HG02763 (cell line): ENCODE data around the gene ODF2L.

Source experiments
- ATAC-seq: cut with Tn5 transposase; IDR thresholded peaks from one replicate; pipeline ENCODE4 v1.9.1; 2021; ENCODE audit warnings: mild to moderate bottlenecking, moderate library complexity; ENCODE audit not compliant: unreplicated experiment

ODF2L gene

DNA sequence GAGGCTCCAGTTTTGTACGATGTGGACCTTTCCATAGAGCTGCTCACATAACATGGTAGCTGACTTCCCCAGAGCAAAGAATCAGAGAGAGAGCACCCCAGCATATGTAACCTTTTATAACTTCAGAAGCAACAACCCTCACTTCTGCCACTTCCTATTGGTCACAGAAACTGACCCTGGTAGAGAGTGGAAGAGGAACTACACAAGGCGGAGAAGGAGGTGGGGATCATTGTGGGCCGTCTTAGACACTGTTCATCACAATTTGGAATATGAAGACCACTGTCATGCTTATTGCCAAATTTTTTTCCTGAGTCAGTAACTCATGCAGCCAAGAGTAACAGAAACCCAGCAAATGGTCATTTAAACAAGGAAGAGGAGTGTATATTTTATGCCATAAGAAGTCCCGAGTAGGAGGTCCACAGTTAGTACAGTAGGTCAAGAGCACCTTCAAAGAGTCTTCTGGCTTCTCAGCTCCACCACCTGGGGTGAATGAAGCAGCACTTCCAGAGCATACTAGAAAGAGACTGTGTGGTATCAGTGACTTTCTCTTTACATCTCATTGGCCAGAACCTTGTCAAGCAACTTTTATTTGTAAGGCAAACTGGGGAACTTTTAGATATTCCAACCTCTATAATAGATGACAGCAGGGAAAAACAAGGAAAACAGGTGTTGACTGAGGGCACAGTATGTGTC lies 71.8 kb downstream of the ODF2L start:
- no peak for ATAC-seq

DNA sequence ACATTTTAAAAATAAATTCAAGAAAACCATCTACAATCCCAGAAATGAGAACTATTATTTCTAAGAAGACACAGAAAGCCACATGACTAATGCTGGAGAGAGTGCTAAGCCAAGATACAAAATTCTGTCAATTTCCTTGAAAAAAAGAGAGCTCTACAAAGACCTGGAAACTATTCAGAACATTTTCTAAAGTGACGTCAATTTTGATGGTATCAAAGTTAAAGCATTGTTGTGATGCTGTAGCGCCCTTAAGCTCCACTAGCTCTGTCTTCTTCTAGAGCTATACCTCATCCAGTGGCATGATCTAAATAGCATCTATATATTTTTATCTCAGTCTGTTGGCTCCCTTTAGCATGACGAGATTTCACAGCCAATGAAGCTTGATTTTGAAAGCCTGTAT lies 73.9 kb downstream of the ODF2L start:
- no peak for ATAC-seq

DNA sequence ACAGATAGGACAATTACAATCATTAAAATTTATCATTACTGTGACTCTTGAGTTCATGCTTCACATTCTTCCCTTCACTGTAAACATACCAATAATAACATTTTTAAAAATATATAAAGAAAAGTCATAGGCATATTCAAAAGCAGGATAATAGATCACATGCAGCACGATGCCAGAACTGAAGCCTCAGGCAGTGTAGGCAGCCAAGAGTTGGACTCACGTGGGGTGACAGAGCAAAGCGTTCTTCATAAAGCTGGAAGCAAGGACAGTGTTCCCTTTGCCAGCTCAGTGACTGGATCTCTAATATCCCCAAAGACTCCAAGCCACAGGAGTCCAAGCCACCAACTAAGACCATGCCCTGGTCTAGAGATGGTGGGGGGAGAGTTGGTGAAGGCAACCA lies 77.7 kb downstream of the ODF2L start:
- no peak for ATAC-seq

DNA sequence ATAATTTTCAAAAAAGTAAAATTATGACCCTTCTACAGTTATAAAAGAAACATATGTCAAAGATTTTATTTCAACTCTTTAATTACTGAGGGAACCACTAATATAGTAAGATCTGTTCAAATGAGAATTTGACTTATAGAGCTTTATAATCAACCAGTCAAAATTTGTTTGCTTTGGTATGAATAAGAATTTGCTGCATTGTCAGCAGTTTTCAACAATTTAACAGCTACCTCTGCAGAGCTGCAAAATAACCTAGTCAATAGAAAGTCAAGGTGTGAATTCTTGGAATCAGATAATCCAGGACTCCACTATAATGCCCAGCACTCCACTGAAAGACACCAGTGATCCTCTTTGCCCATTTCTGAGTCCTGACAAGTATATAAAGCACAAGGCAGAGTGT lies 78.2 kb downstream of the ODF2L start:
- no peak for ATAC-seq

DNA sequence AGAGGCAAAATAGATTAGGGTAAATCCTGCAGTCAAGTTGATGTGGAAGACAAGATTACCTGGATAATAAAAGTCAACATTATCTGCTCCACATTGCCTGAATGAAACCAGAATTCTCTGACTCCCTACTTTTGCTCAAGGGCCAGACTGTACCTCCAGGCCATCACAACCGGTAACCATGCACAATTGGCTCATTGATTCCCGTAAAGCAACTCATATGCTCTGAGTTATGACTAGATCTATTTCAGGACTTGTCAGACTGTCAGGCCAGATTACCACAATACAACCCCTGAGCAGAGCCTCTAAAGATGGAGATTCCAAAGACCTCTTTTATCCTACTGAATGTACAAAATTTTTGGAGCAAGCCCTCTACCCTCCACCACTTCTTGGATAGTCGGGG lies 90.4 kb downstream of the ODF2L start:
- no peak for ATAC-seq

DNA sequence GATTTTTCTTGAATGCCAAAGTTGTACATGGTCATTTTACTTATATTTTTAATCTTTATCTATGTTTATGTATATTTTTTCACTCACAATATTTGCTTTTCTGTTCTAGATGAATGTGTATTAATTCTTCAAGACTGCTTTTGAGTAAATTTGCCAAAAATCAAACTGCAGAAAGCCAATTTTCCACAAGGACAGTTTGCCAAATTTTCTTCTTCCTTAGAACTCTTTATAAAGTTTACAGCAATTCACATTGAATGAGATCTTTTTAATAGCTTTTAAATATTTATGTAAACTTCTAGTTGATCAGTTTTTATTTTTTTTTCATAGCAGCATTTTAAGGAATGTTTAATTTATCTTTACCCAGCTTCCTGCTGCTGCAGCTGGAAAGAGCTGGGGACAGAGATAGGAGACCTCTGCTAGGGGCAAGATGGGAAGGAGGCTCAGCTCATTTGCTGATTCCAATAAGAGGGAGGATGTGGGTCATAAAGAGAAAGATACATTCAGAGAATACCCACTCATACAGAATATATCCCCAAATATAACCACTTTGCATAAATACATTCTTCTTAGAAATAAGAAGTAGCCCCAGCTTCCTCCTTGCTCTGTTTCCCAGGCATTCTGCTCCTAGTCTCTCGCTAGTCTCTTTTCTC lies 93.0 kb downstream of the ODF2L start:
- ATAC-seq: no peak
